Gastroesophageal sphincter (tissue), 3 donors: ENCODE measurements around the gene U2AF2.

Source experiments
- CTCF ChIP-seq, 4 experiments: fragments of 200-600 bp in 2 of 4; fragments of 450-650 bp in 2 of 4; sonication (generic) in 1 of 4; IDR thresholded peaks; one replicate each; pipeline ENCODE4 v1.5.1; 2017 to 2019; ENCODE audit warnings: antibody characterized with exemption in 4 of 4, mild to moderate bottlenecking in 2 of 4, moderate library complexity in 2 of 4
- EP300 ChIP-seq: sonication (generic); formaldehyde crosslinking; IDR thresholded peaks from one replicate; pipeline ENCODE4 v1.6.1; 2017; ENCODE audit warnings: antibody characterized with exemption, mild to moderate bottlenecking
- POLR2A ChIP-seq, 2 donors: fragments of 450-650 bp; IDR thresholded peaks; one replicate each; pipeline ENCODE4 v1.6.1; 2017; ENCODE audit warnings: antibody characterized with exemption in 2 of 2, mild to moderate bottlenecking in 2 of 2, moderate library complexity in 1 of 2

- TF ChIP-seq CTCF (IDR thresholded peaks at IDR 0.05) (no peak), POLR2A (IDR thresholded peaks at IDR 0.05) (no peak), EP300 (no peak)
These were observed 39.4 kb downstream of the U2AF2 start for GRCh38 chr19:55694241-55694655.
